GM18511 (cell line): Measurements from ENCODE around the gene CACNG5.

Experiments
- ATAC-seq: cut with Tn5 transposase; IDR thresholded peaks from one replicate; pipeline ENCODE4 v1.9.1; 2021; ENCODE audit warnings: mild to moderate bottlenecking, moderate library complexity; ENCODE audit not compliant: unreplicated experiment

The CACNG5 gene

GRCh38 chr17:66819466-66819865 lies 15.5 kb upstream of the CACNG5 start:
- ATAC-seq = no peak

GRCh38 chr17:66822009-66822408 lies 12.9 kb upstream of the CACNG5 start:
- ATAC-seq = no peak

GRCh38 chr17:66826856-66827255 lies 8.1 kb upstream of the CACNG5 start:
- no peak for ATAC-seq

GRCh38 chr17:66829386-66829864 lies 5.5 kb upstream of the CACNG5 start:
- no peak for ATAC-seq

GRCh38 chr17:66829883-66830282 lies 5.0 kb upstream of the CACNG5 start:
- ATAC-seq = no peak

GRCh38 chr17:66830451-66830850 lies 4.5 kb upstream of the CACNG5 start:
- ATAC-seq = no peak

GRCh38 chr17:66831383-66832210 lies 3.3 kb upstream of the CACNG5 start:
- no peak for ATAC-seq

GRCh38 chr17:66833201-66833600 lies 1.7 kb upstream of the CACNG5 start:
- no peak for ATAC-seq

- no peak for ATAC-seq
Observed at GRCh38 chr17:66834426-66834918, 445 bp upstream of the CACNG5 start.

- ATAC-seq = no peak
Observed at GRCh38 chr17:66835476-66835875, 559 bp downstream of the CACNG5 start.

- no peak for ATAC-seq
Observed at GRCh38 chr17:66836063-66837005, 1.4 kb downstream of the CACNG5 start.

GRCh38 chr17:66837226-66837625 lies 2.3 kb downstream of the CACNG5 start:
- no peak for ATAC-seq

GRCh38 chr17:66837885-66838665 lies 3.2 kb downstream of the CACNG5 start:
- no peak for ATAC-seq

GRCh38 chr17:66839616-66840015 lies 4.7 kb downstream of the CACNG5 start:
- no peak for ATAC-seq

GRCh38 chr17:66840061-66840460 lies 5.1 kb downstream of the CACNG5 start:
- no peak for ATAC-seq

- no peak for ATAC-seq
Observed at GRCh38 chr17:66841328-66841727, 6.4 kb downstream of the CACNG5 start.

- ATAC-seq = no peak
Observed at GRCh38 chr17:66841744-66842143, 6.8 kb downstream of the CACNG5 start.

GRCh38 chr17:66842505-66842904 lies 7.6 kb downstream of the CACNG5 start:
- ATAC-seq = no peak

- ATAC-seq = no peak
Observed at GRCh38 chr17:66842959-66843358, 8.0 kb downstream of the CACNG5 start.

- ATAC-seq = no peak
Observed at GRCh38 chr17:66843627-66844026, 8.7 kb downstream of the CACNG5 start.

- ATAC-seq = no peak
Observed at GRCh38 chr17:66847704-66848103, 12.8 kb downstream of the CACNG5 start.
